OCI-LY1 (cell line): ENCODE results near the gene ZNF444.

Experiments used
- EZH2 ChIP-seq: fragments of 200-600 bp; sonication (generic), shearing (Covaris generic); IDR thresholded peaks from 2 replicates; pipeline ENCODE4 v1.8.0; 2017; ENCODE audit warnings: borderline replicate concordance, mixed run types, mild to moderate bottlenecking, antibody characterized with exemption, low read length, moderate library complexity, mixed read lengths
- TF ChIP-seq, protein P1 (sequence below): fragments of 200-600 bp; sonication (generic), shearing (Covaris generic); IDR thresholded peaks from 2 replicates; pipeline ENCODE4 v1.5.1; 2017; ENCODE audit warnings: mild to moderate bottlenecking, antibody characterized with exemption, low read length, moderate library complexity, mixed read lengths

- TF ChIP-seq, protein P1, sequence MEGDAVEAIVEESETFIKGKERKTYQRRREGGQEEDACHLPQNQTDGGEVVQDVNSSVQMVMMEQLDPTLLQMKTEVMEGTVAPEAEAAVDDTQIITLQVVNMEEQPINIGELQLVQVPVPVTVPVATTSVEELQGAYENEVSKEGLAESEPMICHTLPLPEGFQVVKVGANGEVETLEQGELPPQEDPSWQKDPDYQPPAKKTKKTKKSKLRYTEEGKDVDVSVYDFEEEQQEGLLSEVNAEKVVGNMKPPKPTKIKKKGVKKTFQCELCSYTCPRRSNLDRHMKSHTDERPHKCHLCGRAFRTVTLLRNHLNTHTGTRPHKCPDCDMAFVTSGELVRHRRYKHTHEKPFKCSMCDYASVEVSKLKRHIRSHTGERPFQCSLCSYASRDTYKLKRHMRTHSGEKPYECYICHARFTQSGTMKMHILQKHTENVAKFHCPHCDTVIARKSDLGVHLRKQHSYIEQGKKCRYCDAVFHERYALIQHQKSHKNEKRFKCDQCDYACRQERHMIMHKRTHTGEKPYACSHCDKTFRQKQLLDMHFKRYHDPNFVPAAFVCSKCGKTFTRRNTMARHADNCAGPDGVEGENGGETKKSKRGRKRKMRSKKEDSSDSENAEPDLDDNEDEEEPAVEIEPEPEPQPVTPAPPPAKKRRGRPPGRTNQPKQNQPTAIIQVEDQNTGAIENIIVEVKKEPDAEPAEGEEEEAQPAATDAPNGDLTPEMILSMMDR = no peak
- no peak for TF ChIP-seq EZH2
Measured at GRCh38 chr19:56150358-56150757, 9.3 kb downstream of the ZNF444 start.
